Activated CD4-positive, CD25-positive, alpha-beta regulatory T cell (primary cell): ENCODE data around the gene ADAMTS1.

Source experiments
- DNase-seq, 4 experiments: peaks; one replicate each; lab custom pipeline; 2025; lab: John Stamatoyannopoulos, UW

ADAMTS1 gene

GRCh38 chr21:26812173-26812572 is 33.0 kb downstream of the ADAMTS1 start:
- DNase-seq, result no peak

- DNase-seq, result no peak
Observed at GRCh38 chr21:26811482-26811881, 33.7 kb downstream of the ADAMTS1 start.

- no peak for DNase-seq
Observed at GRCh38 chr21:26810676-26811415, 34.4 kb downstream of the ADAMTS1 start.

GRCh38 chr21:26810266-26810665 is 34.9 kb downstream of the ADAMTS1 start:
- no peak for DNase-seq

GRCh38 chr21:26809745-26810144 is 35.5 kb downstream of the ADAMTS1 start:
- DNase-seq, result no peak

GRCh38 chr21:26806801-26807295 is 38.4 kb downstream of the ADAMTS1 start:
- no peak for DNase-seq

- no peak for DNase-seq
Observed at GRCh38 chr21:26804895-26805609, 40.2 kb downstream of the ADAMTS1 start.

- DNase-seq, result no peak
Observed at GRCh38 chr21:26801498-26801897, 43.7 kb downstream of the ADAMTS1 start.

GRCh38 chr21:26800970-26801431 is 44.2 kb downstream of the ADAMTS1 start:
- no peak for DNase-seq

GRCh38 chr21:26800455-26800854 is 44.8 kb downstream of the ADAMTS1 start:
- no peak for DNase-seq

GRCh38 chr21:26800001-26800400 is 45.2 kb downstream of the ADAMTS1 start:
- DNase-seq, result no peak

GRCh38 chr21:26798856-26799751 is 46.1 kb downstream of the ADAMTS1 start:
- no peak for DNase-seq

- DNase-seq, result no peak
Observed at GRCh38 chr21:26797878-26798456, 47.2 kb downstream of the ADAMTS1 start.

- no peak for DNase-seq
Observed at GRCh38 chr21:26795866-26796329, 49.3 kb downstream of the ADAMTS1 start.

- DNase-seq, result no peak
Observed at GRCh38 chr21:26795412-26795805, 49.8 kb downstream of the ADAMTS1 start.

GRCh38 chr21:26794597-26795411 is 50.4 kb downstream of the ADAMTS1 start:
- no peak for DNase-seq

- no peak for DNase-seq
Observed at GRCh38 chr21:26790296-26790695, 54.9 kb downstream of the ADAMTS1 start.

- DNase-seq, result no peak
Observed at GRCh38 chr21:26788790-26789189, 56.4 kb downstream of the ADAMTS1 start.
